Panc1 (cell line): ENCODE measurements around the gene DCBLD1. TPM values are rescaled to one million over a fixed set of nuclear protein-coding genes. Genes with fewer than 3 reads are reported as not detected.

Experiments used
- ATAC-seq: fragments of 200-7000 bp; cut with Tn5 transposase; 2 replicates; pipeline ENCODE4 v1.9.1; 2020; ENCODE audit warnings: mild to moderate bottlenecking, moderate library complexity
- BruUV-seq: library from RNA; stranded (reverse); fragments of 400-500 nt; replicated peaks from 2 replicates; lab custom pipeline; 2021; lab: Mats Ljungman, UMichigan
- CTCF ChIA-PET: fragments of 300-600 bp; sonication (Branson Sonifier 250); formaldehyde crosslinking; loops from one replicate; lab custom pipeline; 2022; ENCODE audit warnings: antibody characterized with exemption; lab: Charles Lee
- POLR2A ChIA-PET: fragments of 300-600 bp; sonication (Branson Sonifier 250); formaldehyde crosslinking; loops from one replicate; lab custom pipeline; 2022; ENCODE audit warnings: antibody characterized with exemption; lab: Charles Lee
- DNase-seq: peaks from one replicate; pipeline ENCODE4 v3.0.0-alpha.2; 2010; ENCODE audit warnings: low read depth, low spot score
- H3K27ac ChIP-seq: 2 replicates; pipeline ENCODE4 v1.5.1; 2011; ENCODE audit warnings: mild to moderate bottlenecking, low read length, inconsistent platforms
- H3K27me3 ChIP-seq: fragments of 200-500 bp; sonication (Bioruptor generic); 2 replicates; pipeline ENCODE4 v1.6.0; 2014; ENCODE audit warnings: low read length, inconsistent platforms; ENCODE audit not compliant: control insufficient read depth, insufficient read depth
- H3K36me3 ChIP-seq: fragments of 200-500 bp; sonication (Bioruptor generic); 2 replicates; pipeline ENCODE4 v1.5.1; 2014; ENCODE audit warnings: inconsistent platforms, mild to moderate bottlenecking, low read length, moderate library complexity; ENCODE audit not compliant: control insufficient read depth, insufficient read depth
- H3K4me1 ChIP-seq: 2 replicates; pipeline ENCODE4 v1.5.1; 2011; ENCODE audit warnings: inconsistent platforms, mild to moderate bottlenecking, low read length, moderate library complexity; ENCODE audit not compliant: control insufficient read depth, insufficient read depth
- H3K4me3 ChIP-seq, 2 experiments: 2 replicates each; pipeline ENCODE4 v1.5.1; 2011 to 2012; ENCODE audit warnings: low read depth in 2 of 2, low read length in 2 of 2, mild to moderate bottlenecking in 2 of 2, inconsistent platforms in 1 of 2, moderate library complexity in 1 of 2
- H3K9me3 ChIP-seq: fragments of 200-500 bp; sonication (Bioruptor generic); 2 replicates; pipeline ENCODE4 v1.5.1; 2014; ENCODE audit warnings: low read depth, mild to moderate bottlenecking, inconsistent platforms, low read length, moderate library complexity; ENCODE audit not compliant: control insufficient read depth, insufficient read depth
- POLR2AphosphoS5 ChIP-seq: IDR thresholded peaks from 2 replicates; pipeline ENCODE4 v1.6.1; 2012; ENCODE audit warnings: mild to moderate bottlenecking, low read depth, low read length, moderate library complexity
- SIN3A ChIP-seq: IDR thresholded peaks from 2 replicates; pipeline ENCODE4 v1.6.1; 2012; ENCODE audit warnings: low read depth, mild to moderate bottlenecking, low read length, moderate library complexity, borderline replicate concordance; ENCODE audit not compliant: insufficient read depth
- TCF7L2 ChIP-seq: IDR thresholded peaks from 2 replicates; pipeline ENCODE4 v1.6.1; 2011; ENCODE audit warnings: mild to moderate bottlenecking, low read depth, low read length, inconsistent platforms
- in situ Hi-C: cut with HindIII; loops from 2 replicates; pipeline ENCODE4 v1.10.0; 2016; ENCODE audit warnings: low sequenced_read_pairs, low pct_unique_long_range_greater_than_20kb
- intact Hi-C: fragments of 100-400 bp; cut with micrococcal nuclease; formaldehyde crosslinking; loops from one replicate; pipeline ENCODE4 v1.10.0; 2022; ENCODE audit not compliant: unreplicated experiment
- total RNA-seq: library from RNA; stranded (reverse); gene quantifications from one replicate; pipeline ENCODE4 v1.2.1, GENCODE V29; 2021; ENCODE audit not compliant: unreplicated experiment
- TF ChIP-seq, protein P1 (sequence below), 2 experiments: IDR thresholded peaks; 2 replicates each; pipeline ENCODE4 v1.6.1; 2011 to 2012; ENCODE audit warnings: low read depth in 2 of 2, control low read depth in 1 of 2, low read length in 1 of 2, mild to moderate bottlenecking in 1 of 2, moderate library complexity in 1 of 2; ENCODE audit not compliant: insufficient read depth in 1 of 2
- TF ChIP-seq, protein P2 (sequence below): fragments of 450-650 bp; IDR thresholded peaks from 2 replicates; pipeline ENCODE4 v1.5.1; 2017; ENCODE audit warnings: mild to moderate bottlenecking

Gene DCBLD1
- total RNA-seq, 1 experiment from 2014 or later = 29.0 TPM

DNA sequence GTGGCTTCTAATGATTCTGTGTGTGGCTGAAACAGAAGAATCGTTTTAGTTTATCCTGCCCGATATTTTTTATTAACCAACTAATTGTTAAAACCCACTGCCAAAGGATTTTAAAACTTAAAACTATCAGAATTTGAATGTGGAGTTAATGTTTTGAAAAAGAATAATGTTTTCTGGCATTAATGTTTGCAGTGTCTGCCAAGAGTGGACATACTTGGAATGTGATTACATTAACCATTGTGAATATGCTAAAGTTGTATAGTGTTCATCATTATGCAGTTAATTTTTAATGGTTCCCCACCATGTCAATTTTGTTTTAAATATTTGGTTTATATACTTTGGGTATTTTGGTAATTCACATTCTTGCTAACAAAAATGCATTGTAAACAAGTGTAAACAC lies 24.4 kb downstream of the DCBLD1 start:
- Histone ChIP-seq H3K36me3 (no peaks in the 10 kb centered on the region), H3K4me1 (peaks cover 4% of the 10 kb centered on the region; the same call in 1 of the 2 replicates), H3K27ac (no peak overlapping the region), H3K4me3 (no peak overlapping the region), H3K9me3 (no peaks in the 10 kb centered on the region), H3K27me3 (no peaks in the 10 kb centered on the region)
- intact Hi-C loops (no loop called here), in situ Hi-C loops (no loop called here)
- TF ChIP-seq, protein P1, sequence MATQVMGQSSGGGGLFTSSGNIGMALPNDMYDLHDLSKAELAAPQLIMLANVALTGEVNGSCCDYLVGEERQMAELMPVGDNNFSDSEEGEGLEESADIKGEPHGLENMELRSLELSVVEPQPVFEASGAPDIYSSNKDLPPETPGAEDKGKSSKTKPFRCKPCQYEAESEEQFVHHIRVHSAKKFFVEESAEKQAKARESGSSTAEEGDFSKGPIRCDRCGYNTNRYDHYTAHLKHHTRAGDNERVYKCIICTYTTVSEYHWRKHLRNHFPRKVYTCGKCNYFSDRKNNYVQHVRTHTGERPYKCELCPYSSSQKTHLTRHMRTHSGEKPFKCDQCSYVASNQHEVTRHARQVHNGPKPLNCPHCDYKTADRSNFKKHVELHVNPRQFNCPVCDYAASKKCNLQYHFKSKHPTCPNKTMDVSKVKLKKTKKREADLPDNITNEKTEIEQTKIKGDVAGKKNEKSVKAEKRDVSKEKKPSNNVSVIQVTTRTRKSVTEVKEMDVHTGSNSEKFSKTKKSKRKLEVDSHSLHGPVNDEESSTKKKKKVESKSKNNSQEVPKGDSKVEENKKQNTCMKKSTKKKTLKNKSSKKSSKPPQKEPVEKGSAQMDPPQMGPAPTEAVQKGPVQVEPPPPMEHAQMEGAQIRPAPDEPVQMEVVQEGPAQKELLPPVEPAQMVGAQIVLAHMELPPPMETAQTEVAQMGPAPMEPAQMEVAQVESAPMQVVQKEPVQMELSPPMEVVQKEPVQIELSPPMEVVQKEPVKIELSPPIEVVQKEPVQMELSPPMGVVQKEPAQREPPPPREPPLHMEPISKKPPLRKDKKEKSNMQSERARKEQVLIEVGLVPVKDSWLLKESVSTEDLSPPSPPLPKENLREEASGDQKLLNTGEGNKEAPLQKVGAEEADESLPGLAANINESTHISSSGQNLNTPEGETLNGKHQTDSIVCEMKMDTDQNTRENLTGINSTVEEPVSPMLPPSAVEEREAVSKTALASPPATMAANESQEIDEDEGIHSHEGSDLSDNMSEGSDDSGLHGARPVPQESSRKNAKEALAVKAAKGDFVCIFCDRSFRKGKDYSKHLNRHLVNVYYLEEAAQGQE (IDR thresholded peaks at IDR 0.05; ENCODE audit: insufficient read depth in 1 of 2, low read depth in 2 of 2, low read length in 1 of 2) = no peak
- TF ChIP-seq TCF7L2 (no peak), POLR2AphosphoS5 (no peak), SIN3A (no peak)
- TF ChIP-seq, protein P2, sequence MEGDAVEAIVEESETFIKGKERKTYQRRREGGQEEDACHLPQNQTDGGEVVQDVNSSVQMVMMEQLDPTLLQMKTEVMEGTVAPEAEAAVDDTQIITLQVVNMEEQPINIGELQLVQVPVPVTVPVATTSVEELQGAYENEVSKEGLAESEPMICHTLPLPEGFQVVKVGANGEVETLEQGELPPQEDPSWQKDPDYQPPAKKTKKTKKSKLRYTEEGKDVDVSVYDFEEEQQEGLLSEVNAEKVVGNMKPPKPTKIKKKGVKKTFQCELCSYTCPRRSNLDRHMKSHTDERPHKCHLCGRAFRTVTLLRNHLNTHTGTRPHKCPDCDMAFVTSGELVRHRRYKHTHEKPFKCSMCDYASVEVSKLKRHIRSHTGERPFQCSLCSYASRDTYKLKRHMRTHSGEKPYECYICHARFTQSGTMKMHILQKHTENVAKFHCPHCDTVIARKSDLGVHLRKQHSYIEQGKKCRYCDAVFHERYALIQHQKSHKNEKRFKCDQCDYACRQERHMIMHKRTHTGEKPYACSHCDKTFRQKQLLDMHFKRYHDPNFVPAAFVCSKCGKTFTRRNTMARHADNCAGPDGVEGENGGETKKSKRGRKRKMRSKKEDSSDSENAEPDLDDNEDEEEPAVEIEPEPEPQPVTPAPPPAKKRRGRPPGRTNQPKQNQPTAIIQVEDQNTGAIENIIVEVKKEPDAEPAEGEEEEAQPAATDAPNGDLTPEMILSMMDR = no peak
- ChIA-PET CTCF (no interaction called here), POLR2A (no interaction called here)
- ATAC-seq (no peak), DNase-seq (no peak)
- BruUV-seq = no TSS peak

DNA sequence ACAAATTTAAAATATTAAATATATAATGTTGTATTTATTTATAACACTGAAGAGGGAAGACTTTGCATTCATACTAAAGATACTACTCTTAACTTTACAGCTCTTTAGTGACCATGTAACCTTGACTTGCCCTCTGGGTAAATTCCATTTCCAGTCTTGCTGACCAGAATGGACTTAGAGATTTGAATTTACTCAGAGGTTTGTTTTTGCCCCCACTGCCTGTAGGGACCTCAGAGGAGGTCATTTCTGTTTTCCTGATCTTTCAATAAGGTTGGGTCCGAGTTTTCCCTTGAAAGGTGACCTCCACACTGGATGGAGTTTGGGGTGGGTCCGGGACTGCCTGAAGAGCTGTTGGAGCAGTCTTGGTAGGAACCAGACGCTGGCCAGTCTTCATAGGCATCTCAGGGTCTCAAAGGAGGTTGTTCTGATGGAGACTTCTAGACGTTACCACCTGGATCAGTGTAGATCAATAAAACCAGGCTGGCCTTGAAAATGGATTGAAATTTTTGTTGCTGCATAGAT lies 26.0 kb downstream of the DCBLD1 start:
- in situ Hi-C loops = no loop called here
- no TSS peak for BruUV-seq
- ATAC-seq = no peak
- no peaks in the 10 kb centered on the region for H3K9me3 ChIP-seq
- ChIA-PET CTCF (no interaction called here), POLR2A (no interaction called here)
- no peak for DNase-seq
- no peak for TF ChIP-seq TCF7L2
- no peak for TF ChIP-seq SIN3A
- TF ChIP-seq, protein P2 = no peak
- no peak for TF ChIP-seq POLR2AphosphoS5
- TF ChIP-seq, protein P1 (IDR thresholded peaks at IDR 0.05; ENCODE audit: insufficient read depth in 1 of 2, low read depth in 2 of 2, low read length in 1 of 2) = no peak
- no peak overlapping the region for H3K27ac ChIP-seq
- H3K4me3 ChIP-seq = no peak overlapping the region
- H3K36me3 ChIP-seq = no peaks in the 10 kb centered on the region
- H3K27me3 ChIP-seq = no peaks in the 10 kb centered on the region
- intact Hi-C loops = no loop called here
- peaks cover 11% of the 10 kb centered on the region; the same call in 1 of the 2 replicates for H3K4me1 ChIP-seq
